CD14-positive monocyte (primary cell): ENCODE results near the gene SSU72. TPM values are rescaled to one million over a fixed set of nuclear protein-coding genes. Genes with fewer than 3 reads are reported as not detected.

Experiments
- DNase-seq, 3 donors: peaks; one replicate each; pipeline ENCODE4 v3.0.0-alpha.2; 2011 to 2022
- H2AFZ ChIP-seq: 2 replicates; pipeline ENCODE4 v1.6.0; 2012; ENCODE audit warnings: mild to moderate bottlenecking, low read depth, low read length, inconsistent platforms; ENCODE audit not compliant: insufficient read depth, poor library complexity, severe bottlenecking
- H3K27ac ChIP-seq, 2 donors: 1 replicate in 1 of 2; 2 replicates in 1 of 2; pipeline ENCODE4 v1.5.1; 2012 to 2013; ENCODE audit warnings: low read length in 2 of 2, control low read depth in 1 of 2, inconsistent platforms in 1 of 2, low read depth in 1 of 2, mild to moderate bottlenecking in 1 of 2
- H3K27me3 ChIP-seq, 2 donors: one replicate each; pipeline versions ENCODE4 v1.6.0 to v1.6.1; 2011 to 2013; ENCODE audit warnings: low read length in 2 of 2; ENCODE audit not compliant: control insufficient read depth in 2 of 2, insufficient read depth in 2 of 2
- H3K36me3 ChIP-seq, 2 donors: replicated peaks in 1 of 2; 1 replicate in 1 of 2; 2 replicates in 1 of 2; pipeline versions ENCODE4 v1.5.1 to v1.6.1; 2012 to 2013; ENCODE audit warnings: low read length in 2 of 2, control low read depth in 1 of 2, inconsistent platforms in 1 of 2, mild to moderate bottlenecking in 1 of 2; ENCODE audit not compliant: insufficient read depth in 2 of 2, control insufficient read depth in 1 of 2
- H3K4me1 ChIP-seq, 2 donors: 1 replicate in 1 of 2; 2 replicates in 1 of 2; pipeline versions ENCODE4 v1.5.1 to v1.6.1; 2012 to 2013; ENCODE audit warnings: low read length in 2 of 2, control low read depth in 1 of 2, inconsistent platforms in 1 of 2, mild to moderate bottlenecking in 1 of 2, moderate library complexity in 1 of 2; ENCODE audit not compliant: insufficient read depth in 2 of 2, control insufficient read depth in 1 of 2
- H3K4me2 ChIP-seq: replicated peaks from 2 replicates; pipeline ENCODE3; 2012; ENCODE audit warnings: low read length, moderate library complexity, mild to moderate bottlenecking; ENCODE audit not compliant: poor library complexity, severe bottlenecking; ENCODE audit errors: extremely low read depth
- H3K4me3 ChIP-seq, 3 experiments: fragments of 200-600 bp in 1 of 3; sonication (generic) in 1 of 3; replicated peaks in 1 of 3; 1 replicate in 2 of 3; 2 replicates in 1 of 3; pipeline ENCODE4 v1.5.1; 2011 to 2013; ENCODE audit warnings: low read length in 3 of 3, mild to moderate bottlenecking in 3 of 3, control low read depth in 2 of 3, low read depth in 2 of 3, inconsistent platforms in 1 of 3, moderate library complexity in 1 of 3
- H3K79me2 ChIP-seq: 2 replicates; pipeline ENCODE4 v1.6.0; 2012; ENCODE audit warnings: mild to moderate bottlenecking, control low read depth, inconsistent platforms, low read length, moderate library complexity; ENCODE audit not compliant: insufficient read depth
- H3K9ac ChIP-seq: 2 replicates; pipeline ENCODE4 v1.6.0; 2017; ENCODE audit warnings: low read length, mild to moderate bottlenecking; ENCODE audit not compliant: insufficient read depth, poor library complexity, severe bottlenecking
- H3K9me3 ChIP-seq, 2 donors: replicated peaks in 1 of 2; 1 replicate in 1 of 2; 2 replicates in 1 of 2; pipeline versions ENCODE4 v1.5.1 to v1.6.1; 2012 to 2013; ENCODE audit warnings: low read length in 2 of 2, control low read depth in 1 of 2; ENCODE audit not compliant: control insufficient read depth in 1 of 2, insufficient read depth in 1 of 2
- H4K20me1 ChIP-seq: 2 replicates; pipeline ENCODE4 v1.6.0; 2012; ENCODE audit warnings: mild to moderate bottlenecking, low read length, control low read depth, moderate library complexity; ENCODE audit not compliant: insufficient read depth
- H3K27ac Mint-ChIP-seq, 7 donors: one replicate each; pipeline ENCODE4 v1.8.0; 2020; ENCODE audit warnings: mild to moderate bottlenecking in 7 of 7, mixed read lengths in 7 of 7, moderate library complexity in 6 of 7, inconsistent platforms in 2 of 7
- H3K27me3 Mint-ChIP-seq, 3 donors: one replicate each; pipeline ENCODE4 v1.8.0; 2021 to 2022; ENCODE audit warnings: low read depth in 3 of 3, mild to moderate bottlenecking in 3 of 3, mixed read lengths in 3 of 3, moderate library complexity in 3 of 3, inconsistent platforms in 1 of 3
- H3K36me3 Mint-ChIP-seq, 2 donors: one replicate each; pipeline ENCODE4 v1.8.0; 2020; ENCODE audit warnings: mixed read lengths in 2 of 2, inconsistent platforms in 1 of 2, mild to moderate bottlenecking in 1 of 2
- H3K4me1 Mint-ChIP-seq: one replicate; pipeline ENCODE4 v1.8.0; 2020; ENCODE audit warnings: mild to moderate bottlenecking, mixed read lengths
- H3K4me3 Mint-ChIP-seq, 2 donors: one replicate each; pipeline ENCODE4 v1.8.0; 2020; ENCODE audit warnings: mild to moderate bottlenecking in 2 of 2, mixed read lengths in 2 of 2, moderate library complexity in 1 of 2
- H3K9me3 Mint-ChIP-seq, 7 donors: one replicate each; pipeline ENCODE4 v1.8.0; 2020 to 2022; ENCODE audit warnings: mixed read lengths in 7 of 7, mild to moderate bottlenecking in 6 of 7, moderate library complexity in 6 of 7, inconsistent platforms in 2 of 7
- CTCF ChIP-seq: fragments of 200-600 bp; IDR thresholded peaks from one replicate; pipeline ENCODE4 v1.8.0; 2022; ENCODE audit warnings: antibody characterized with exemption, mild to moderate bottlenecking
- WGBS: methylation state at CpG from one replicate; pipeline ENCODE4 v1.1.5; 2013; ENCODE audit warnings: missing lambda C conversion rate; ENCODE audit not compliant: insufficient coverage; 5-methylcytosine and 5-hydroxymethylcytosine counted together
- intact Hi-C, 2 donors: fragments of 100-400 bp; cut with micrococcal nuclease; formaldehyde crosslinking; loops; one replicate each; pipeline versions ENCODE4 v1.15.0 to v1.15.1; 2023
- polyA plus RNA-seq, 3 donors: library from polyadenylated mRNA; depleted of rRNA in 1 of 3; unstranded in 2 of 3; stranded (reverse) in 1 of 3; fragments of 300-500 nt in 2 of 3; fragments of >200 nt in 1 of 3; fragmentation: Illumina TruSeq in 2 of 3; gene quantifications; 1 replicate in 2 of 3; 2 replicates in 1 of 3; pipeline ENCODE4 v1.2.3, GENCODE V29; 2012 to 2021

Gene SSU72
- polyA plus RNA-seq, 3 donors: 88.1 to 168 (median 138) TPM

- H3K79me2 ChIP-seq: no peaks in the 10 kb centered on the region
- H3K36me3 ChIP-seq: no peaks in the 10 kb centered on the region
- H2AFZ ChIP-seq: no peak overlapping the region
- H3K27ac ChIP-seq: no peak overlapping the region
- H3K9me3 ChIP-seq: no peaks in the 10 kb centered on the region
- Mint-ChIP-seq H3K9me3 (no peaks in the 10 kb centered on the region), H3K36me3 (no peaks in the 10 kb centered on the region), H3K27me3 (peaks cover 9 to 13% (median 11%) of the 10 kb centered on the region in 3 donors), H3K4me3 (no peak overlapping the region), H3K27ac (no peak overlapping the region), H3K4me1 (no peaks in the 10 kb centered on the region)
- H4K20me1 ChIP-seq: no peaks in the 10 kb centered on the region
- H3K4me2 ChIP-seq: no peak overlapping the region
- no peak for DNase-seq
- no peak for TF ChIP-seq CTCF
- 83% methylated on average over 2 of the region's 13 CpGs for WGBS
- H3K9ac ChIP-seq: no peak overlapping the region
- H3K4me3 ChIP-seq: no peak overlapping the region
- no peaks in the 10 kb centered on the region for H3K4me1 ChIP-seq
- intact Hi-C loops: no loop called here
- H3K27me3 ChIP-seq: peaks cover 0 to 9% of the 10 kb centered on the region in 2 donors
These were observed 16.8 kb upstream of the SSU72 start for GRCh38 chr1:1591452-1591851.

GRCh38 chr1:1583347-1584010 is 8.8 kb upstream of the SSU72 start:
- peaks cover 0 to 3% (median 0%) of the 10 kb centered on the region in 7 donors for H3K9me3 Mint-ChIP-seq
- no peaks in the 10 kb centered on the region for H4K20me1 ChIP-seq
- DNase-seq: no peak
- H3K4me3 Mint-ChIP-seq: no peak overlapping the region
- intact Hi-C loops: no loop called here
- WGBS: 91% methylated on average over 22 of the region's 23 CpGs
- H3K4me2 ChIP-seq: no peak overlapping the region
- TF ChIP-seq CTCF: no peak
- no peak overlapping the region for H3K27ac ChIP-seq
- H3K27me3 Mint-ChIP-seq: peaks cover 22 to 47% (median 37%) of the 10 kb centered on the region in 3 donors
- no peak overlapping the region for H3K9ac ChIP-seq
- no peak overlapping the region for H2AFZ ChIP-seq
- no peaks in the 10 kb centered on the region for H3K79me2 ChIP-seq
- H3K4me3 ChIP-seq: no peak overlapping the region
- no peaks in the 10 kb centered on the region for H3K4me1 Mint-ChIP-seq
- no peaks in the 10 kb centered on the region for H3K4me1 ChIP-seq
- H3K9me3 ChIP-seq: no peaks in the 10 kb centered on the region
- H3K36me3 ChIP-seq: no peaks in the 10 kb centered on the region
- peaks cover 5 to 11% of the 10 kb centered on the region in 2 donors for H3K27me3 ChIP-seq
- no peak overlapping the region for H3K27ac Mint-ChIP-seq
- no peaks in the 10 kb centered on the region for H3K36me3 Mint-ChIP-seq
